SU-DHL-6 (cell line): ENCODE data around the gene MIOX.

Experiments used
- H2AFZ ChIP-seq: fragments of 200-600 bp; sonication (generic); 2 replicates; pipeline ENCODE4 v1.6.1; 2014; ENCODE audit warnings: low read depth, mild to moderate bottlenecking, moderate library complexity, mixed read lengths, antibody characterized with exemption, low read length; ENCODE audit not compliant: severe bottlenecking
- H3F3A ChIP-seq: fragments of 200-600 bp; shearing (Covaris generic); 2 replicates; pipeline ENCODE4 v1.6.0; 2016; ENCODE audit warnings: antibody characterized with exemption, mild to moderate bottlenecking; ENCODE audit not compliant: insufficient read depth
- H3K27ac ChIP-seq: fragments of 200-600 bp; sonication (generic); 2 replicates; pipeline ENCODE4 v1.5.1; 2016; ENCODE audit warnings: low read depth, mild to moderate bottlenecking, low read length, moderate library complexity, mixed read lengths
- H3K27me3 ChIP-seq: fragments of 200-600 bp; sonication (generic), shearing (Covaris generic); 2 replicates; pipeline ENCODE4 v1.6.0; 2014; ENCODE audit warnings: mild to moderate bottlenecking, low read length
- H3K36me3 ChIP-seq: fragments of 200-600 bp; sonication (generic); 2 replicates; pipeline ENCODE4 v1.6.1; 2014; ENCODE audit warnings: mild to moderate bottlenecking, low read length, mixed read lengths
- H3K4me2 ChIP-seq: fragments of 300-600, 200-600 bp; shearing (Covaris generic), sonication (generic); 2 replicates; pipeline ENCODE4 v1.6.0; 2014; ENCODE audit warnings: low read length, low read depth, mild to moderate bottlenecking; ENCODE audit not compliant: poor library complexity, severe bottlenecking
- H3K4me3 ChIP-seq: fragments of 200-600 bp; sonication (generic); 2 replicates; pipeline ENCODE4 v1.5.1; 2014; ENCODE audit warnings: antibody characterized with exemption, low read length, mild to moderate bottlenecking, mixed read lengths; ENCODE audit not compliant: insufficient read depth, poor library complexity, severe bottlenecking
- H3K79me2 ChIP-seq: fragments of 200-600 bp; sonication (generic); 2 replicates; pipeline ENCODE4 v1.6.1; 2014; ENCODE audit warnings: mild to moderate bottlenecking, low read length, moderate library complexity; ENCODE audit not compliant: insufficient read depth
- H3K9ac ChIP-seq: fragments of 200-600 bp; sonication (generic); 2 replicates; pipeline ENCODE4 v1.7.0; 2014; ENCODE audit warnings: mild to moderate bottlenecking, low read length
- H3K9me2 ChIP-seq: fragments of 200-600 bp; sonication (generic); replicated peaks from 2 replicates; pipeline ENCODE4 v1.6.1; 2014; ENCODE audit warnings: low read length; ENCODE audit not compliant: insufficient read depth
- H3K9me3 ChIP-seq: fragments of 200-600 bp; sonication (generic); 2 replicates; pipeline ENCODE4 v1.6.1; 2014; ENCODE audit warnings: low read length, mixed read lengths; ENCODE audit not compliant: insufficient read depth
- H4K20me1 ChIP-seq: fragments of 200-600 bp; sonication (generic); 2 replicates; pipeline ENCODE4 v1.6.1; 2014; ENCODE audit warnings: low read depth, mild to moderate bottlenecking, antibody characterized with exemption, low read length, moderate library complexity, mixed read lengths
- CTCF ChIP-seq: fragments of 200-600 bp; sonication (generic); IDR thresholded peaks from one replicate; pipeline ENCODE4 v1.5.1; 2017; ENCODE audit warnings: antibody characterized with exemption, mild to moderate bottlenecking, low read length, moderate library complexity; ENCODE audit not compliant: insufficient read depth, poor library complexity, severe bottlenecking
- EZH2phosphoT487 ChIP-seq: fragments of 200-600 bp; sonication (generic), shearing (Covaris generic); conservative IDR thresholded peaks from 2 replicates; pipeline ENCODE4 v1.6.1; 2018; ENCODE audit warnings: mild to moderate bottlenecking, antibody characterized with exemption, low read length, moderate library complexity, mixed read lengths

Gene MIOX

DNA sequence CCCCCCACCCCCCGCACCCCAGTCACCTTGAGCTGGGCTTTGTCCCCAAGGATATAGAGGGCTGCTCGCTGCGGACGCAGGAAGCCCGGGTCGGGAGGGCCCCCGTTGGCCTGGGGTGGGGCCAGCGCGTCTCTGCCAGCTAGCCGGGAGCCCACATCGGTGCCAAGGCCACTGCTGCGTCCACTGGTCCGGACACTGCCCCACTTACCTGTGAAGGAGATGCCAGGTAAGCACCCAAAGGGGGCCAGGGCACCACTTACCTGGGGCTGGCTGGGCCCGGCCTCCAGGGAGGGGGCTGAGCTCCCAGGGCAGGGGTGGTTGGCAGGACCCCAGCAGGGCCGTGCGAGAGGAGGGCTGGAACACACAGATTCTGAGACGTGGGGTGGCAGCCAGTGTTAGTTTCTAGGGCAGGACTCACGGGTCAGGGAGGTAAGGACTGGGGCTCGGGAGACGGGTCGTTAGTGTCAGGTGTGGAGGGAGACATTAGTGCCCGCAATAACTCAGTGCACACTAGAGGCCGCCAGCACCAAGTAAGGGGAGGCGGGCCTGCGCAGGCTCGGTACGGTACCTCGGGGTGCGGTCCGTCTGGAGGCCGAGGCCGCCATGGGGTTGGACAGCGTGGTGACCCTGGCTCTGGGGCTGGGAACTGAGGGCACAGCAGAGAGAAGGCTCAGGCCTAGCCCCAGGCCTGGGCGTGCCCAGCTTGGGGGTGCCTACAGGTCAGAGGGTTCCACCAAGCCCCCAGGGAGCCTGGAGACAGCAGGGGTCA is 30.0 kb upstream of the MIOX start:
- H3K9ac ChIP-seq = no peak overlapping the region
- H4K20me1 ChIP-seq = no peaks in the 10 kb centered on the region
- no peaks in the 10 kb centered on the region for H3K79me2 ChIP-seq
- peaks cover 12% of the 10 kb centered on the region for H3K36me3 ChIP-seq
- no peaks in the 10 kb centered on the region for H3K27me3 ChIP-seq
- H3K9me3 ChIP-seq = no peaks in the 10 kb centered on the region
- no peak overlapping the region for H3K27ac ChIP-seq
- TF ChIP-seq CTCF (peak; percentile 9), EZH2phosphoT487 (no peak)
- H3K9me2 ChIP-seq = no peaks in the 10 kb centered on the region
- no peak overlapping the region for H3K4me3 ChIP-seq
- H3F3A ChIP-seq = peaks cover 5% of the 10 kb centered on the region; the same call in 1 of the 2 replicates
- H2AFZ ChIP-seq = no peak overlapping the region
- H3K4me2 ChIP-seq = no peak overlapping the region

GRCh38 chr22:50459016-50459415 is 27.6 kb upstream of the MIOX start:
- no peaks in the 10 kb centered on the region for H3K79me2 ChIP-seq
- H3K9ac ChIP-seq = no peak overlapping the region
- peaks cover 4% of the 10 kb centered on the region; the same call in 1 of the 2 replicates for H3K36me3 ChIP-seq
- no peak for TF ChIP-seq CTCF
- TF ChIP-seq EZH2phosphoT487 = no peak
- H3K27ac ChIP-seq = no peak overlapping the region
- no peak overlapping the region for H3K4me3 ChIP-seq
- no peaks in the 10 kb centered on the region for H3K9me2 ChIP-seq
- H4K20me1 ChIP-seq = no peaks in the 10 kb centered on the region
- no peaks in the 10 kb centered on the region for H3F3A ChIP-seq
- no peaks in the 10 kb centered on the region for H3K27me3 ChIP-seq
- H3K4me2 ChIP-seq = no peak overlapping the region
- H2AFZ ChIP-seq = no peak overlapping the region
- H3K9me3 ChIP-seq = no peaks in the 10 kb centered on the region

GRCh38 chr22:50459496-50460140 is 27.0 kb upstream of the MIOX start:
- Histone ChIP-seq H3K79me2 (no peaks in the 10 kb centered on the region), H2AFZ (no peak overlapping the region), H3K9me2 (no peaks in the 10 kb centered on the region), H3K9ac (no peak overlapping the region), H3K4me2 (no peak overlapping the region), H3K4me3 (no peak overlapping the region), H3K36me3 (peaks cover 4% of the 10 kb centered on the region; the same call in 1 of the 2 replicates), H3K27me3 (no peaks in the 10 kb centered on the region), H3K27ac (no peak overlapping the region), H4K20me1 (no peaks in the 10 kb centered on the region), H3F3A (no peaks in the 10 kb centered on the region), H3K9me3 (no peaks in the 10 kb centered on the region)
- no peak for TF ChIP-seq CTCF
- no peak for TF ChIP-seq EZH2phosphoT487
